Measurements from ENCODE around the gene JAZF1.

GRCh38 chr7:27810186-27810585, 370.4 kb downstream of the JAZF1 start:
- TF ChIP-seq CTCF (conservative IDR thresholded peaks at IDR 0.05) (no peak), EZH2 (IDR thresholded peaks at IDR 0.05; ENCODE audit: low read depth) (no peak)

Data from PC-9 (cell line).